HG03565 (cell line): ENCODE measurements around the gene CDC27.
"Not testable (repeated sequence)": the region's sequence is repeated elsewhere in the genome, so short reads cannot be mapped to it uniquely, and the experiment has no call there.

ENCODE experiments used
- ATAC-seq: cut with Tn5 transposase; IDR thresholded peaks from one replicate; pipeline ENCODE4 v1.9.1; 2021; ENCODE audit warnings: mild to moderate bottlenecking, moderate library complexity; ENCODE audit not compliant: unreplicated experiment

The CDC27 gene

GRCh38 chr17:47197821-47198220, 8.7 kb upstream of the CDC27 start:
- no peak for ATAC-seq

DNA sequence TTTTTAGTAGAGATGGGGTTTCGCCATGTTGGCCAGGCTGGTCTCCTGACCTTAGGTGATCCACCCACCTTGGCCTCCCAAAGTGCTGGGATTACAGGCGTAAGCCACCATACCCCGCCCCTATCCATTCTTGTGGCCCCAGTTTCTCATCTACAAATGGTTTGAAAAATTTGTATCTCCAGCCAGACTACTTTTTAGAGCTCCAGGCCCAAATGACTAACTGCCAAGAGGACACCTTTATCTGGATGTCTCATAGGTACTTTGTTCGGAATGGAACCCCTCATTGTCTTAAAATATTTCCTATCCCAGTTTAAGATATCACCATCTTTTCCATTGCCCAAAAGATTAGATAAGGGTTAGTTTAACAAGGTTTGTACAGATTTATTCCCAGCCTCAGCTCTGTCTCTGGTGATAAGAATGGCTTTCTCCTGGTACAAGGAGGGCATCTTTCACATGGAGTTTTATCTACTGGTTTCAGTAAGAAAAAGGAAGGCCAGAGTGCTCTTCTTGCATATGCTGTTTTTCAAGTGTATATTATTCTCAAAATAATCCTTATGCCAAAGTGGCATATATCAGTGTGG, 4.9 kb upstream of the CDC27 start:
- no peak for ATAC-seq

DNA sequence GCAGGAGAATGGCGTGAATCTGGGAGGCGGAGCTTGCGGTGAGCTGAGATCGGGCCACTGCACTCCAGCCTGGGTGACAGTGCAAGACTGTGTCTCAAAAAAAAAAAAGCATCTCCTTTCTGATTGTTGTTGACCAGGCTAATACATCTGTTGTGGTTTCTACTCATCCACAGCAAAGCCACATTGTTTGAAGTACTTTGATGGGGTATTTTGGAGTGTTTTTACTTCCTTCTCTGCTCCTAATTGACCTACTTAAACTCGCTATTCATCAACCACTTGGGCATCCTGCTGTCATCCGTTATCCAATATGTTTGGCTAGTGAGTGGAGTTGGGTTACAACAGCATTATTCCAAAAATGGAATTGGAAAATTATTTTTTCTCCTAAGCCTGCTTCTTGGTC, 3.5 kb upstream of the CDC27 start:
- no peak for ATAC-seq

DNA sequence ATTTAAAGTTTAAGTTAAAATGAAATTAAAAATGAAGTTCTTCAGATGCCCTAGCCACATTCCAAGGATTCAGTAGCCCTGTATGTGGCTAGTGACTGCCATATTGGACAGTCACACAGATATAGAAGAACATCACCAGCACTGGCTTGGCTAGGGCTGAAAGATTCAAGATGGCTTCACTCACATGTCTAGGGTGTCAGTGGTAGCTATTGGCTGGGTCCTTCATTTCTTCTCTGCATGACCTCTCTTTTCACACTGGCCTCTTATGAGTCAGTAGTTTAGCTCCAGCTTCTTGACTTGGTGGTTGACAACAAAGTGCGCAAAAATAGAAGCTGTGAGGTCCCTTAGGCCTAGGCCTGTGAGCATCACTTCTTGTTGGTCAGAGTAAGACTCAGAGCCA, 1.7 kb upstream of the CDC27 start:
- no peak for ATAC-seq

DNA sequence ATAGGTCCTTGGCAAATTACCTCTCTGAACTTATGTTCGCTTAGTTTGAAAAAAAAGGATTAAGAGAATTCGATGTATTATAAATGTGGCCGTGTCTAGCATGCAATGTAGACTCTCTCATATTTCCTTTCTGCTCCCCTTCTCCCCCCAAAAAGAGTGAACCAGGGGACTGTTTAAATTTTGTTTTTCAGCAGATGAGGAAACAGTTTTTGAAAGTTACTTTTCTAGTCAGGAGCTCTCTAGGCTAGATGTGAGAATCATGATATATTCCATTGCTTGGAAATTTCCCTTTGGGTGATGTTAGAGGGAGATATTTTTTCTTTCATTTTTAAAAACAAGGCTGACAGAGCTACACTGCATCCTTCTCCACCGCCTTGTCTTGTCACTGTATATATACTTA, 1.1 kb upstream of the CDC27 start:
- ATAC-seq, result no peak

DNA sequence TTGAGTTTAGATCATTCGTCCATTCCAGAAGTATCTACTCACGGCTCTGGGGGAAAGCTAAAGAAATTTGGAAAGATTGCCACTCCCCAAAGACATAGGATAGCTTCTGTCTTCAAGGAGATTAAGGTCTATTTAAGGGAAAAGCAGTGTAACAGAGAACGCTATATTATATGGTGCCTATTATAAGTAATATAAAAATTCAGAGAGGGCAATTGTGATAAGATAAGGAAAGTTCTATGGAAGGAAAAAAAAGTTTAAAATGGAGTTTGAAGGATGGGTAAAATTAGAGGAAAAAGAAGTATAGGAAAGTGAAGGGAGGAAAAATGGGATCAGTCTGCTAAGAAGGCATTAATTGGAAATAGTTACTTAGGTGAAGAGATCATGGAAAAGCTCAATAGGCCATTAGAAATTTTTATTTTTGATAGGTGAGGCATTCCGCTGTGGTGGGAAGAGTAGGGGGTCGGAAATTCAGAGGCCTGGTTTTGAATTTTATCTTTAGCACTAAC, 690 bp upstream of the CDC27 start:
- ATAC-seq, result no peak

- no peak for ATAC-seq
Observed at GRCh38 chr17:47188271-47188875, 722 bp downstream of the CDC27 start.

- no peak for ATAC-seq
Observed at GRCh38 chr17:47184681-47185080, 4.4 kb downstream of the CDC27 start.

GRCh38 chr17:47180988-47181387, 8.1 kb downstream of the CDC27 start:
- not testable (repeated sequence) for ATAC-seq

- no peak for ATAC-seq
Observed at GRCh38 chr17:47180337-47180736, 8.8 kb downstream of the CDC27 start.

DNA sequence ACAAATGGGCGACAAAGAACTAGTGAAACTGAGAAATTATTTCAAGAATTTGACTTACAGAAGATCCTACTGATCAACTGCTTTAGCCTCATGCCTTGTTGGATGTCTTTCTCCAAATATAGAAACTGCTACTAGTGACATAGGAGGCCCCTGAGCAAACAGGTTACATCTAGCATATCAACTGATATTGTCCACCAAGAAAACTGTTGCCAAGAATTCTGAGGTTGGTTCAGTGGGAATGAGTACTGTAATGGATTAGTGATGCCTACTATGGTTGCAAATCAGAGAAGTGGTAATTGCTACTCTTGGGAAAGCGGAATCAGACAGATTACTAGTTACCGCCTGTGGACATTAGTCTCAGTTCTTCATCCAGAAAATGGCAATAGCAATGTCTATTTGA, 10.0 kb downstream of the CDC27 start:
- no peak for ATAC-seq

GRCh38 chr17:47177261-47177660, 11.8 kb downstream of the CDC27 start:
- no peak for ATAC-seq

DNA sequence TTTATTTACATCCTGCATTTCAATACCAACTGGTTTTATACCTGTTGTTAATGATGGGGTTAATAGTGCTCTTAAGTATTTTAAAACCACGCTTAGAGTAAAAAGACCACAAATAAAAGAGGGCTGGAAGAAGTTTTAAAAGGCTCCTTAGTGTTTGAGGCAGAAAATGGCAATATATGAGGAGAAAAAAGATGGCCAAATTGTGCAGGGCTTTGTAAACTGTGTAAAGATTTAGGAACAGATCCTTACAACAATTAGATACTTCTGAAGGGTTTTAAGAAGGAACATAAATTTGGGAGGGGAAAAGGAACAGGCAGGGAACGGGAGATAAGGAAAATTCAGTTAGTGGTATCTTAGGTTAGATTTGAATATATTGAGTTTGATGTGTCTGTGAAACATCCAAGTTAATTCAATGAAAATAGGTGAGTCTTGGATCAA, 12.7 kb downstream of the CDC27 start:
- no peak for ATAC-seq

DNA sequence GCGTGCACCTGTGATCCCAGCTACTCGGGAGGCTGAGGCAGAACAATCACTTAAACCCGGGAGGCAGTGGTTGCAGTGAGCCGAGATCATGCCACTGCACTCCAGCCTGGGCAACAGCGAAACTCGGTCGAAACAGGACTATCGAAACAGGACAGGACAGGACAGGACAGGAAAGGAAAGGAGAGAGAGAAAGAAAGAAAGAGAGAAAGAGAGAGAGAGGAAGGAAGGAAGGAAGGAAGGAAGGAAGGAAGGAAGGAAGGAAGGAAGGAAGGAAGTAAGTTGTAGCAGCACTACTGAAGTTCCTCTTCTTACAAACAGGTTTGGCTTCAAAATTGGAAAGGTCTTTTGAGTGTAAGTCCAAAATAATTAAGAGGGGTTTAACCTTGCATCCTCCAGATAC, 14.3 kb downstream of the CDC27 start:
- not testable (repeated sequence) for ATAC-seq

GRCh38 chr17:47172696-47173565, 16.2 kb downstream of the CDC27 start:
- ATAC-seq, result no peak

DNA sequence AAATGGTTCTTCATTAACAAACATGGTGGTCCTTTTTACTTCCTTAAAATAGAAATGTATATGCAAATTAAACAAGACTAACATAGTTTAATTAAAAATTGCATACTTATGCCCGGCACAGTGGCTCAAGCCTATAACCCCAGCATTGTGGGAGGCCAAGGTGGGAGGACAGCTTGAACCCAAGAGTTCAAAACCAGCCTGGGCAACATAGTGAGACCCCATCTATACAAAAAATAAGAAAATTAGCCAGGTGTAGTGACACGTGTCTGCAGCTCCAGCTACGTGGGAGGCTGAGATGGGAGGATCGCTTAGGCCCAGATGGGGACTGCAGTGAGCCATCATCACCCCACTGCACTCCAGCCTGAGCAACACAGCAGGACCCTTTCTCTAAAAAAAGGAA, 18.4 kb downstream of the CDC27 start:
- ATAC-seq, result no peak

GRCh38 chr17:47168896-47169295, 20.2 kb downstream of the CDC27 start:
- ATAC-seq, result not testable (repeated sequence)

DNA sequence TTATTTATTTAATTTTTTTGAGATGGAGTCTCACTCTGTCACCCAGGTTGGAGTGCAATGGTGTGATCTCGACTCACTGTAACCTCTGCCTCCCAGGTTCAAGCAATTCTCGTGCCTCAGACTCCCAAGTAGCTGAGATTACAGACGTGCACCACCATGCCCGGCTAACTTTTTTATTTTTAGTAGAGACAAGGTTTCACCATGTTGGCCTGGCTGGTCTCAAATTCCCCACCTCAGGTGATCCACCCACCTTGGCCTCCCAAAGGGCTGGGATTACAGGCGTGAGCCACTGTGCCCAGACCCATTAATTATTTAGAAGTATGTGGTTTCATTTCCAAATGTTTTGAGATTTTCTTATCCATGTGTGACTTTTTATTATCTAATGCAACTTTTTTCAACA, 22.2 kb downstream of the CDC27 start:
- ATAC-seq, result not testable (repeated sequence)

- ATAC-seq, result no peak
Observed at GRCh38 chr17:47165137-47165536, 24.0 kb downstream of the CDC27 start.

- no peak for ATAC-seq
Observed at GRCh38 chr17:47164263-47164662, 24.8 kb downstream of the CDC27 start.

DNA sequence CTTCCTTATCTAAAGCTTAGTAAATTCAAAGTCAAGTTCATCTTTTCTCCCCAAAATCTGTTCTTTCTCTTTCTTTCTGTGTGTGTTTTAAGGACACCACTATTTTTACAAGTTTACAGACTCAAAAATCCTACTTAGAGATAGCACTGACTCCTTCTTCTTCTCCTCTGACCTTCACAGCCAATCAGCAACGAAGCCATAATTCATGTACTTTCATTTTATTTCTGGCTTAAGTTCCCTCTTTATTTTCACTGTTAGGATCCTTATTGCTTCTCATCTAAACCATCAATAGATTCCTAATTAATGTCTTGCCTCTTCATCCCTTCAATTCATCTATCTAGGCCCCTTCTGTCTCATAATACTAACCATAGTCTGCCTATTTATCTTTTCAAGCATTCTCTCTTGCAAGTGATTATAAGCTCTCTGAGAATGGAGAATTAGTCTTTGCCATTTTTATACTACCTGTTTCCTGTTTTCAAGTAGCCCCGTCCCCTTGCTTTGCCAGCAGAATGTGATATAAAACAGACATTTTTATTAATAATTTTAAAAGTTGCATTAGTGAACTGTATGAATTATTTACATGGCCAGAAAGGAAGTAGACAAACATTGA, 27.0 kb downstream of the CDC27 start:
- ATAC-seq, result no peak
